Skin epidermis (tissue), 12 donors: ENCODE data around the gene CRB3.
A peak's percentile ranks its signal among the peaks of the same experiment; 100 is the strongest.
"Not testable (repeated sequence)": the region's sequence is repeated elsewhere in the genome, so short reads cannot be mapped to it uniquely, and the experiment has no call there.

Experiments
- H3K27ac ChIP-seq, 21 experiments: fragments of 200-600 bp; sonication (generic) in 11 of 21; one replicate each; pipeline ENCODE4 v1.5.0; 2020; ENCODE audit warnings: mild to moderate bottlenecking in 3 of 21, inconsistent platforms in 2 of 21, moderate library complexity in 2 of 21
- H3K4me3 ChIP-seq, 7 experiments: fragments of 200-600 bp; sonication (generic) in 2 of 7; one replicate each; pipeline ENCODE4 v1.5.0; 2020; ENCODE audit warnings: inconsistent platforms in 2 of 7, mild to moderate bottlenecking in 2 of 7, moderate library complexity in 1 of 7

The CRB3 gene

GRCh38 chr19:6464070-6464873 lies at the start of gene CRB3:
Gene CRB3, plus strand, starts transcription at chr19:6464271. Its CDS starts 431 bp downstream, at chr19:6464702.
- H3K27ac ChIP-seq, result peak within 1 kb of the TSS in 19 of 21 experiments; percentile 15 to 88 (median 72)
- H3K4me3 ChIP-seq, result peak within 1 kb of the TSS; percentile 30 to 69 (median 52)

GRCh38 chr19:6414793-6415590 lies 49.1 kb upstream of the CRB3 start:
- Histone ChIP-seq H3K4me3 (no peak overlapping the region), H3K27ac (no peak overlapping the region)

- H3K27ac ChIP-seq, result no peak overlapping the region
- no peak overlapping the region for H3K4me3 ChIP-seq
Measured at GRCh38 chr19:6415591-6416190, 48.4 kb upstream of the CRB3 start.

- Histone ChIP-seq H3K27ac (no peak overlapping the region), H3K4me3 (no peak overlapping the region)
Measured at GRCh38 chr19:6416658-6417405, 47.2 kb upstream of the CRB3 start.

- Histone ChIP-seq H3K4me3 (no peak overlapping the region), H3K27ac (no peak overlapping the region)
Measured at GRCh38 chr19:6417713-6418561, 46.1 kb upstream of the CRB3 start.

GRCh38 chr19:6418562-6418932 lies 45.5 kb upstream of the CRB3 start:
- H3K4me3 ChIP-seq, result no peak overlapping the region
- H3K27ac ChIP-seq, result no peak overlapping the region

- Histone ChIP-seq H3K27ac (no peak overlapping the region), H3K4me3 (no peak overlapping the region)
Measured at GRCh38 chr19:6421075-6422014, 42.7 kb upstream of the CRB3 start.

- H3K27ac ChIP-seq, result peak overlapping the region; percentile 59 to 93 (median 82)
Measured at GRCh38 chr19:6423499-6424194, 40.4 kb upstream of the CRB3 start.

GRCh38 chr19:6424195-6424938 lies 39.7 kb upstream of the CRB3 start, which contains the start of gene KHSRP:
Gene KHSRP, minus strand, starts transcription at chr19:6424811. Its CDS starts 110 bp downstream, at chr19:6424701.
- Histone ChIP-seq H3K4me3 (peak within 1 kb of the TSS; percentile 60 to 85 (median 77)), H3K27ac (peak within 1 kb of the TSS; percentile 62 to 93 (median 82))

More at GRCh38 chr19:6423499-6424194, 40.4 kb upstream of the CRB3 start:
- peak overlapping the region; percentile 60 to 85 (median 77) for H3K4me3 ChIP-seq

GRCh38 chr19:6424939-6425731 lies 38.9 kb upstream of the CRB3 start:
- Histone ChIP-seq H3K4me3 (peak overlapping the region in 5 of 7 experiments; percentile 13 to 85 (median 77)), H3K27ac (peak overlapping the region in 20 of 21 experiments; percentile 42 to 86 (median 78))

- H3K4me3 ChIP-seq, result peak overlapping the region in 2 of 7 experiments; percentile 13 to 20
- peak overlapping the region in 20 of 21 experiments; percentile 42 to 86 (median 77) for H3K27ac ChIP-seq
Measured at GRCh38 chr19:6425732-6426620, 38.1 kb upstream of the CRB3 start.

GRCh38 chr19:6427131-6427530 lies 36.9 kb upstream of the CRB3 start:
- H3K27ac ChIP-seq, result no peak overlapping the region
- no peak overlapping the region for H3K4me3 ChIP-seq

- not testable (repeated sequence) for H3K27ac ChIP-seq, H3K4me3 ChIP-seq
Measured at GRCh38 chr19:6428692-6429418, 35.2 kb upstream of the CRB3 start.
